Lower leg skin (tissue), 4 donors: ENCODE data around the gene HIRA. TPM values are rescaled to one million over a fixed set of nuclear protein-coding genes. Genes with fewer than 3 reads are reported as not detected.

Source experiments
- DNase-seq, 2 donors: peaks; one replicate each; pipeline ENCODE4 v3.0.0-alpha.2; 2019; ENCODE audit warnings: low spot score in 2 of 2
- H3K4me3 ChIP-seq: fragments of 200-600 bp; sonication (generic); 2 replicates; pipeline ENCODE4 v1.5.1; 2017; ENCODE audit warnings: mild to moderate bottlenecking, low read depth; ENCODE audit not compliant: poor library complexity, severe bottlenecking
- CTCF ChIP-seq, 3 donors: fragments of 450-650 bp; IDR thresholded peaks; one replicate each; pipeline ENCODE4 v1.5.1; 2016; ENCODE audit warnings: antibody characterized with exemption in 3 of 3, mild to moderate bottlenecking in 3 of 3, moderate library complexity in 2 of 3
- POLR2A ChIP-seq, 2 donors: fragments of 450-650 bp; IDR thresholded peaks; one replicate each; pipeline ENCODE4 v1.6.1; 2016 to 2017; ENCODE audit warnings: antibody characterized with exemption in 2 of 2, mild to moderate bottlenecking in 1 of 2, moderate library complexity in 1 of 2
- WGBS, 2 donors: methylation state at CpG; one replicate each; pipeline ENCODE4 v1.1.5; 2018; 5-methylcytosine and 5-hydroxymethylcytosine counted together
- intact Hi-C: fragments of 100-400 bp; cut with DNase I; formaldehyde crosslinking; loops from one replicate; pipeline ENCODE4 v1.15.0; 2023; ENCODE audit warnings: low total_unique reads
- total RNA-seq, 4 donors: library from RNA; depleted of rRNA; stranded (reverse); fragments of >200 nt; gene quantifications; one replicate each; pipeline ENCODE4 v1.1.0, GENCODE V29; 2016

The HIRA gene
- total RNA-seq, 4 donors from 2014 or later: 11.5 to 21.1 (median 18.2) TPM

GRCh38 chr22:19304547-19304946, 127.0 kb downstream of the HIRA start:
- no peak overlapping the region for H3K4me3 ChIP-seq
- TF ChIP-seq CTCF (IDR thresholded peaks at IDR 0.05) (no peak), POLR2A (IDR thresholded peaks at IDR 0.05) (no peak)
- WGBS, 2 donors: 97 to 98% methylated on average over 5 of the region's 5 CpGs
- intact Hi-C loops: no loop called here
- DNase-seq: no peak

DNA sequence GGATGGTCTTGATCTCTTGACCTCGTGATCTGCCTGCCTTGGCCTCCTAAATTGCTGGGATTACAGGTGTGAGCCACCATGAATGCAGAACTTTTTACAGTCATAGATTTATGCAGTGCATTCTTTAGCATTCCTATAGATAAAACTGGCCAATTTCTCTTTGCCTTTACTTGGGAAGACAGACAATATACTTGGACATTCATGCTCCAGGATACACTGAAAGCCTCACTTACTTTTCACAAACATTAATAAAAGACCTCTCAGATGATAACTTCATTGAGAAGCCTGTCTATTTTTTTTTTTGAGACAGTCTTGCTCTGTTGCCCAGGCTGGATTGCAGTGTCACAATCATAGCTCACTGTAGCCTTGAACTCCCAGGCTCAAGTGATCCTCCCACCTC, 127.7 kb downstream of the HIRA start:
- intact Hi-C loops: no loop called here
- H3K4me3 ChIP-seq: no peak overlapping the region
- WGBS, 2 donors: 63 to 71% methylated on average over 1 of the region's 1 CpG
- DNase-seq: no peak
- TF ChIP-seq CTCF (IDR thresholded peaks at IDR 0.05): no peak

- H3K4me3 ChIP-seq: no peak overlapping the region
- TF ChIP-seq CTCF (IDR thresholded peaks at IDR 0.05): no peak
- no peak for TF ChIP-seq POLR2A (IDR thresholded peaks at IDR 0.05)
- DNase-seq: no peak
- intact Hi-C loops: no loop called here
These were observed 135.8 kb downstream of the HIRA start for GRCh38 chr22:19295733-19296132.

DNA sequence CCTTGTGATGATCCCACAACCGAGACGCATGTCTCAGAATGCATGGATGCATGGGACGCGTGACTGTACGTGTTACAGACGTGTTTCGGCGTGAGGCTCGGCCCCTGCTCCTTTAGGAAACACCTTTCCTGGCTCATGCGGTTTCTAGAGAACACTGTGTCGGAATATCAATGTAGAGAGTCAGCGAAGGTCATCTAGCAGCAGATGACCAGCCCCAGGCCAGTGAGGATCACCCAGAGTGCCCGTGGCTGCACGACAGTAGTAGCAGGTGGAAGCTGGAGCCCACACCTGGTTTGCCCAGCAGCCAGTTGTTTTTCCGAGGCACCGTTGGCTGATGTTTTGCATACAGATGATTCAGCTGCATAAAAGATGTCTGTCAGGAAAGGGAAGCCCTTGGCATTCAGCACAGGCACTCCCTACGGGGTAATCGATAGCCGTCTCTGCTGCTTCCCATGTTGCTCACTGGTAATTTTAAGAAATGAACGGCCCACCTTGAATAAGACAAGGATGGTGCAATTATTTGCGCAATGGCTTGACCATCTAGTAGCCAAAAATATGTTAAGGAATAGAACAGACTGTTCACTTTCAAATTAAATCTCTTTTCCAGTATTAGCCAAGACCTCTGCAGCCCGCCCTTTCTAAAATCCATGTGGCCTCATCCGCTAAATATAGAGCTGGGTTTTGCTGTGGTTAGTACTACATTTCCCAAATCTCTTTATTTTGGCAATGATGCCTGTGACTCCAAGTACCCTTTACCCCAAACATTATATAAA, 138.9 kb downstream of the HIRA start:
- DNase-seq: peak; percentile 65 to 85
- 28 to 36% methylated on average over 22 of the region's 23 CpGs for WGBS, 2 donors
- TF ChIP-seq POLR2A (IDR thresholded peaks at IDR 0.05) (no peak), CTCF (IDR thresholded peaks at IDR 0.05) (no peak)
- peak overlapping the region; percentile 71 for H3K4me3 ChIP-seq
- intact Hi-C loops: no loop called here

- 3 to 6% methylated on average over 27 to 50 of the region's 74 CpGs for WGBS, 2 donors
- peak within 1 kb of the TSS; percentile 77 for H3K4me3 ChIP-seq
- TF ChIP-seq POLR2A (IDR thresholded peaks at IDR 0.05): no peak
- no peak for TF ChIP-seq CTCF (IDR thresholded peaks at IDR 0.05)
- intact Hi-C loops: no loop called here
- peak; percentile 57 to 95 for DNase-seq
These were observed 139.7 kb downstream of the HIRA start, which contains the start of gene CLTCL1 for GRCh38 chr22:19291580-19292457. Gene CLTCL1, minus strand, starts transcription at chr22:19291719. Its CDS starts 78 bp downstream, at chr22:19291641.
